Endodermal cell (in vitro differentiated cells): Measurements from ENCODE around the gene LYZL2. TPM values are rescaled to one million over a fixed set of nuclear protein-coding genes. Genes with fewer than 3 reads are reported as not detected.
"Not testable (repeated sequence)": the region's sequence is repeated elsewhere in the genome, so short reads cannot be mapped to it uniquely, and the experiment has no call there.

ENCODE experiments used
- DNase-seq: peaks from one replicate; pipeline ENCODE4 v3.0.0-alpha.2; 2017
- H3K27ac ChIP-seq: 2 replicates; pipeline ENCODE4 v1.5.1; 2013; ENCODE audit warnings: mild to moderate bottlenecking, low read depth, low read length, moderate library complexity
- H3K27me3 ChIP-seq: 2 replicates; pipeline ENCODE4 v1.6.1; 2013; ENCODE audit warnings: mild to moderate bottlenecking, low read length, moderate library complexity; ENCODE audit not compliant: insufficient read depth, control insufficient read depth, poor library complexity, severe bottlenecking
- H3K36me3 ChIP-seq: 2 replicates; pipeline ENCODE4 v1.7.0; 2013; ENCODE audit warnings: mild to moderate bottlenecking, low read length, moderate library complexity; ENCODE audit not compliant: control insufficient read depth, insufficient read depth
- H3K4me1 ChIP-seq: one replicate; pipeline ENCODE4 v1.7.0; 2013; ENCODE audit warnings: low read length; ENCODE audit not compliant: control insufficient read depth, insufficient read depth
- H3K4me3 ChIP-seq: 2 replicates; pipeline ENCODE4 v1.5.1; 2013; ENCODE audit warnings: mild to moderate bottlenecking, low read length, moderate library complexity
- H3K9ac ChIP-seq: 2 replicates; pipeline ENCODE4 v1.6.1; 2013; ENCODE audit warnings: mild to moderate bottlenecking, low read length, moderate library complexity; ENCODE audit not compliant: poor library complexity, severe bottlenecking; ENCODE audit errors: extremely low read depth
- H3K9me3 ChIP-seq: 2 replicates; pipeline ENCODE4 v1.6.1; 2013; ENCODE audit warnings: mild to moderate bottlenecking, low read length, moderate library complexity; ENCODE audit not compliant: control insufficient read depth
- H3K27ac Mint-ChIP-seq: 2 replicates; pipeline ENCODE4 v1.8.0; 2020; ENCODE audit warnings: mixed read lengths
- H3K27me3 Mint-ChIP-seq: 2 replicates; pipeline ENCODE4 v1.8.0; 2021; ENCODE audit warnings: mild to moderate bottlenecking, mixed read lengths; ENCODE audit not compliant: insufficient read depth
- H3K36me3 Mint-ChIP-seq: 2 replicates; pipeline ENCODE4 v1.8.0; 2020; ENCODE audit warnings: low read depth, mixed read lengths
- H3K4me1 Mint-ChIP-seq: 2 replicates; pipeline ENCODE4 v1.8.0; 2020; ENCODE audit warnings: mixed read lengths
- H3K4me3 Mint-ChIP-seq: 2 replicates; pipeline ENCODE4 v1.8.0; 2020; ENCODE audit warnings: mild to moderate bottlenecking, moderate library complexity, mixed read lengths
- H3K9me3 Mint-ChIP-seq: 2 replicates; pipeline ENCODE4 v1.8.0; 2020; ENCODE audit warnings: mild to moderate bottlenecking, mixed read lengths
- WGBS, 2 experiments: methylation state at CpG; one replicate each; pipeline versions ENCODE4 v1.1.5 to v1.1.7; 2013; ENCODE audit warnings: missing lambda C conversion rate in 2 of 2, mixed read lengths in 1 of 2; ENCODE audit not compliant: insufficient coverage in 1 of 2, insufficient read length in 1 of 2; 5-methylcytosine and 5-hydroxymethylcytosine counted together
- total RNA-seq, 2 donors: library from RNA; stranded (reverse); fragmentation: NEBNext Ultra II Directional in 1 of 2; extraction: Animal tissue kit (Norgen Biotek cat#: 25700) in 1 of 2; gene quantifications; 2 replicates in 1 of 2; 3 replicates in 1 of 2; pipeline ENCODE4 v1.2.1, GENCODE V29; 2021
- TF ChIP-seq, protein P1 (sequence below): fragments of 200-600 bp; sonication (generic); conservative IDR thresholded peaks from 2 replicates; pipeline ENCODE4 v1.5.0; 2021; ENCODE audit warnings: antibody characterized with exemption, mild to moderate bottlenecking

LYZL2 gene
- total RNA-seq, 2 donors from 2014 or later: not detected

DNA sequence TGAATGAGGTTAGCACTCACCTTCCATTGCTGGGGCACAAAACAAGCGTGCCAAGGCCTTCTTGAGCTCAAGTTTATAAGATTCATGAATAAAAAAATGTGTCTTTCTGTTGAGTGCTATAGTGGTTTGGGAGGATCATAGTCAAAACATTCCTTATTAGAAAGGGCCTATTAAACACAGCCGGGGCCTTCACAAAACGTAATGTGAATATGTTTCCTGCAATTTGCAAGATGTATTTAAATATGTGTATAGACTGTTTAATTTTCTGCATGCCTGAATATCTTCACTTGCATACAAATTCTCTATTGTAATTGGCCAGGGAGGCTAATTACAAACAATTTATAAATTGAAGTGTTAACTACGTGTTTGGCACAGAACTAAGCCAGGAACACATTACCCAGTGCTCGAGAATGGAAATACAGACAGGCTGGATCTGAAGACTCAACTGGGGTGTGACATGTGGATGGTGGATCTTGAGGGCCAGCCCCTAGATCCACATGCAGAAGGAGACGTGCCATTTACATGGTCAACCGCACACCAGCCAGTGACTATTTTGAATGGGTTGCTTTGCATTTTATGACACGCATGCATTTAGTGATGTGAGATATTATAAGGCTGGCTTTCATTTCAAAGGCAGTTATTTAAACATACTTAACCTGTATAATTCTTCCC lies 31.3 kb downstream of the LYZL2 start:
- no peak overlapping the region for H3K4me3 Mint-ChIP-seq
- H3K27me3 Mint-ChIP-seq: peaks cover 18% of the 10 kb centered on the region
- peaks cover 46% of the 10 kb centered on the region for H3K4me1 Mint-ChIP-seq
- Histone ChIP-seq H3K36me3 (no peaks in the 10 kb centered on the region), H3K9me3 (no peaks in the 10 kb centered on the region), H3K9ac (no peak overlapping the region), H3K27ac (no peak overlapping the region), H3K4me3 (no peak overlapping the region), H3K4me1 (no peaks in the 10 kb centered on the region), H3K27me3 (no peaks in the 10 kb centered on the region)
- no peaks in the 10 kb centered on the region for H3K9me3 Mint-ChIP-seq
- peak; percentile 22 for DNase-seq
- H3K27ac Mint-ChIP-seq: no peak overlapping the region
- 95 to 100% methylated on average over 3 to 8 of the region's 8 CpGs for WGBS, 2 experiments
- H3K36me3 Mint-ChIP-seq: no peaks in the 10 kb centered on the region
- TF ChIP-seq, protein P1, sequence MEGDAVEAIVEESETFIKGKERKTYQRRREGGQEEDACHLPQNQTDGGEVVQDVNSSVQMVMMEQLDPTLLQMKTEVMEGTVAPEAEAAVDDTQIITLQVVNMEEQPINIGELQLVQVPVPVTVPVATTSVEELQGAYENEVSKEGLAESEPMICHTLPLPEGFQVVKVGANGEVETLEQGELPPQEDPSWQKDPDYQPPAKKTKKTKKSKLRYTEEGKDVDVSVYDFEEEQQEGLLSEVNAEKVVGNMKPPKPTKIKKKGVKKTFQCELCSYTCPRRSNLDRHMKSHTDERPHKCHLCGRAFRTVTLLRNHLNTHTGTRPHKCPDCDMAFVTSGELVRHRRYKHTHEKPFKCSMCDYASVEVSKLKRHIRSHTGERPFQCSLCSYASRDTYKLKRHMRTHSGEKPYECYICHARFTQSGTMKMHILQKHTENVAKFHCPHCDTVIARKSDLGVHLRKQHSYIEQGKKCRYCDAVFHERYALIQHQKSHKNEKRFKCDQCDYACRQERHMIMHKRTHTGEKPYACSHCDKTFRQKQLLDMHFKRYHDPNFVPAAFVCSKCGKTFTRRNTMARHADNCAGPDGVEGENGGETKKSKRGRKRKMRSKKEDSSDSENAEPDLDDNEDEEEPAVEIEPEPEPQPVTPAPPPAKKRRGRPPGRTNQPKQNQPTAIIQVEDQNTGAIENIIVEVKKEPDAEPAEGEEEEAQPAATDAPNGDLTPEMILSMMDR: no peak

DNA sequence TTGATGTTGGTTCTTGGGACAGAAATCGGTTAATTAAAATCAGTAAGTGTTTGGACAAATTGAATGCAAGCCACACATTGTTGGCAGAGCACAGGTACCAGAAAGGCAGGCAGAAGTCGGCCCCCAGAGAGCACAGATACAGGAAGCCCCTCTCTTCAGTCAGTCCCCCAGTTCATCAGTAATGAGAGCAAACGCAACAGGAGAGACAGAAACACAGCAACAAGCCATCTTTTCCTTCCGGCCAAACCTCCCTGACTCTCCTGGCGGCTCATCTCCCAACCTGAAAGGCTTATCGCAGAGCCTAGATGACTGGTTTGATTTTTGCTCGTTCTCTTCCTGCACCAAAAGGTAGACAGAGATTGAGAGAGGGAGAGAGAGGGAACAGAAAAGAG lies 32.1 kb downstream of the LYZL2 start:
- H3K27ac ChIP-seq, H3K36me3 ChIP-seq, H3K27me3 ChIP-seq, H3K36me3 Mint-ChIP-seq, H3K9me3 ChIP-seq, H3K4me1 ChIP-seq, H3K9me3 Mint-ChIP-seq: not testable (repeated sequence)
- peak overlapping the region; percentile 69 for H3K4me3 ChIP-seq
- H3K9ac ChIP-seq: peak overlapping the region; percentile 15
- peak; percentile 44 for DNase-seq
- H3K27ac Mint-ChIP-seq: peak overlapping the region; percentile 71
- 28% methylated on average over 6 of the region's 7 CpGs; no CpG with 5 or more reads in 1 of the 2 experiments for WGBS, 2 experiments
- peak overlapping the region; percentile 23 for H3K4me3 Mint-ChIP-seq
- peaks cover 46% of the 10 kb centered on the region for H3K4me1 Mint-ChIP-seq
- peaks cover 23% of the 10 kb centered on the region for H3K27me3 Mint-ChIP-seq

DNA sequence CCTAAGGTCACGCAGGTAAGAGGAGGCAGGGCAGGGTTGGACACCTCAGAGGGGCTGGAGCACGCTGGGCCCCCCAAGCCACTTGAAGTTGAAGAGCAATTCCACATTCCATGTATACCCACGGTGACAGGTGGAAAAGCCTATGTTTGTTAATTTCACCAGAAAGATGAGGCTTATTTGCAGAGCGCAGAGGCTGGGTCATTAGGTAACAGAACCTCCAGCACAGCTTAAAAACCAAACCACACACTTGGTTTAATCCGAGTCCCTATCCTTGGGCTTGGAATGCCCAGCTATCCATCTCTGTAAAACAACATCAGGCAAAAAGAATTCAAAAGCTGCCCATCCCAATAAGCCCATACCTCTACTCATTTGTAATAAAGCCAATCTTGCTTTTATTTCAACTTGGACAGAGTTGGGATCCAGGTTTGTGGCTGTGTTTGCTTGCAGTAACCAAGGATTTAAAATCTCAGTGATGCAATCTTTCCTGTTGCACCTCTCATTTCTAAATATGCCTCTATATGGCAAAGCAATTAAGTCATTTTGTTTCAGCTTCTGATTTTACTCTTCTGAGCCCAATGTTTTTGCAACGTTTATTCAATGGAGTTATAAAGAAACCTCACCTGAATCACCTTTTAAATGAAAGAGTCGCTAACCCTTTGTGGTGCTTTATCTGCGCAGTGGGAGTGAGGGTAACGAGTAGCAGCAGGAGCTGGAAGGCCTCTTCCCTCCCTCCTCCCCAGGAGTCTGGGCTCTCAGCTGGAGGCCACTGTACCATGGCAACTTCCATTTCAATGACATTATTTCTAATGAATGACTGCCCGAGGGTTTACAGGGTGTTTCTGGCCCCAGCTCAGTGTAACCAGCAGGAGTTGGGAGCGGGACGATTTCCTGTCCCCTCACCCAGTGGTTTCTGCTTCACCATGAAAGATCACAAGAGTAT lies 32.8 kb downstream of the LYZL2 start:
- H3K4me1 ChIP-seq, H3K9me3 Mint-ChIP-seq, H3K9me3 ChIP-seq, H3K27ac ChIP-seq, H3K36me3 ChIP-seq, H3K36me3 Mint-ChIP-seq, H3K27me3 ChIP-seq: not testable (repeated sequence)
- H3K4me1 Mint-ChIP-seq: peaks cover 46% of the 10 kb centered on the region
- 37 to 47% methylated on average over 3 to 8 of the region's 12 CpGs for WGBS, 2 experiments
- peak; percentile 72 for DNase-seq
- Histone ChIP-seq H3K9ac (peak overlapping the region; percentile 15), H3K4me3 (peak overlapping the region; percentile 69)
- H3K27me3 Mint-ChIP-seq: peaks cover 26% of the 10 kb centered on the region
- peak overlapping the region; percentile 23 for H3K4me3 Mint-ChIP-seq
- peak overlapping the region; percentile 71 for H3K27ac Mint-ChIP-seq

DNA sequence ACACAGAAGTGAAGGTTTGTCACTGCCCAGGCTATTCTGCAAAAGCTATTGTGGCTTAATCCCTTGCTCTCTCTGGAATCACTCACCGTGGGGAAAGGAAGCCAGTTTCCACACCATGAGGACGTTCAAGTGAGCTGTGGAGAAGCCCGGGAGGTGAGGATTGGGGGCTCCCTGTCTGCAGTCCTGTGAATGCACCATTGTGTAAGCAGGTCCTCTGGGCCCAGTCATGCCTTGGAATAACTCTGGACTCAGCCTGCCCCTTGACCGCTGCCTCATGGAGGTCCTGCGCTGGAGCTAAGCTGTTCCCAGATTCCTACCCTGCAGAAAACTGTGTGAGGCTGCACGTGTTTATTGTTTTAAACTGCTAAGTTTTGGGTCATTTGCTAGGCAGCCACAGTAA lies 33.5 kb downstream of the LYZL2 start:
- TF ChIP-seq, protein P1: no peak
- Mint-ChIP-seq H3K9me3 (no peaks in the 10 kb centered on the region), H3K27ac (no peak overlapping the region), H3K4me3 (no peak overlapping the region), H3K36me3 (no peaks in the 10 kb centered on the region), H3K4me1 (peaks cover 49% of the 10 kb centered on the region), H3K27me3 (peaks cover 27% of the 10 kb centered on the region)
- Histone ChIP-seq H3K27ac (no peak overlapping the region), H3K9ac (no peak overlapping the region), H3K27me3 (no peaks in the 10 kb centered on the region), H3K9me3 (no peaks in the 10 kb centered on the region), H3K4me1 (no peaks in the 10 kb centered on the region), H3K36me3 (no peaks in the 10 kb centered on the region), H3K4me3 (no peak overlapping the region)
- WGBS, 2 experiments: 78 to 82% methylated on average over 3 to 6 of the region's 6 CpGs
- DNase-seq: peak; percentile 38
